Neural cell (in vitro differentiated cells): ENCODE data around the gene CDH8. TPM values are rescaled to one million over a fixed set of nuclear protein-coding genes. Genes with fewer than 3 reads are reported as not detected.

ENCODE experiments used
- H2AFZ ChIP-seq: fragments of 200-600, 300-800 bp; sonication (generic), shearing (Covaris generic); 2 replicates; pipeline ENCODE4 v1.6.0; 2014; ENCODE audit warnings: low read depth, mild to moderate bottlenecking, antibody characterized with exemption, low read length, moderate library complexity
- H3F3A ChIP-seq: fragments of 200-600 bp; shearing (Covaris generic); 2 replicates; pipeline ENCODE4 v1.6.1; 2016; ENCODE audit warnings: mild to moderate bottlenecking, moderate library complexity, mixed read lengths, antibody characterized with exemption, low read length; ENCODE audit not compliant: insufficient read depth, poor library complexity, severe bottlenecking
- H3K27ac ChIP-seq: fragments of 200-600, 300-800 bp; sonication (generic), shearing (Covaris generic); 2 replicates; pipeline ENCODE4 v1.5.1; 2014; ENCODE audit warnings: mild to moderate bottlenecking, low read length, moderate library complexity
- H3K27me3 ChIP-seq: fragments of 300-800, 200-600 bp; sonication (generic), shearing (Covaris generic); 2 replicates; pipeline ENCODE4 v1.6.0; 2014; ENCODE audit warnings: mild to moderate bottlenecking, low read depth, low read length, moderate library complexity; ENCODE audit not compliant: insufficient read depth
- H3K36me3 ChIP-seq: fragments of 300-800, 200-600 bp; sonication (generic), shearing (Covaris generic); 2 replicates; pipeline ENCODE4 v1.5.1; 2014; ENCODE audit warnings: mild to moderate bottlenecking, antibody characterized with exemption, low read length, moderate library complexity; ENCODE audit not compliant: insufficient read depth
- H3K4me2 ChIP-seq: fragments of 300-800, 200-600 bp; sonication (generic), shearing (Covaris generic); 2 replicates; pipeline ENCODE4 v1.6.0; 2014; ENCODE audit warnings: mild to moderate bottlenecking, low read length
- H3K4me3 ChIP-seq: fragments of 300-800, 200-600 bp; sonication (generic), shearing (Covaris generic); 2 replicates; pipeline ENCODE4 v1.5.1; 2014; ENCODE audit warnings: mild to moderate bottlenecking, low read length, moderate library complexity
- H3K79me2 ChIP-seq: fragments of 200-600 bp; shearing (Covaris generic); replicated peaks from 2 replicates; pipeline ENCODE4 v1.6.0; 2014; ENCODE audit warnings: mild to moderate bottlenecking, low read length, moderate library complexity; ENCODE audit not compliant: insufficient read depth
- H3K9ac ChIP-seq: fragments of 300-800, 200-600 bp; sonication (generic), shearing (Covaris generic); 2 replicates; pipeline ENCODE4 v1.6.1; 2016; ENCODE audit warnings: mild to moderate bottlenecking, low read length, mixed read lengths
- H3K9me2 ChIP-seq: fragments of 200-600 bp; shearing (Covaris generic); 2 replicates; pipeline ENCODE4 v1.6.1; 2016; ENCODE audit warnings: mild to moderate bottlenecking, low read length, mixed read lengths; ENCODE audit not compliant: insufficient read depth
- H3K9me3 ChIP-seq: fragments of 200-600, 300-800 bp; sonication (generic), shearing (Covaris generic); 2 replicates; pipeline ENCODE4 v1.6.1; 2016; ENCODE audit warnings: mild to moderate bottlenecking, mixed run types, low read length, moderate library complexity, mixed read lengths
- H4K20me1 ChIP-seq: fragments of 200-600 bp; shearing (Covaris generic); 2 replicates; pipeline ENCODE4 v1.6.1; 2016; ENCODE audit warnings: mild to moderate bottlenecking, mixed run types; ENCODE audit not compliant: insufficient read depth
- CTCF ChIP-seq: fragments of 450-650 bp; IDR thresholded peaks from 2 replicates; pipeline ENCODE4 v1.5.1; 2014; ENCODE audit warnings: antibody characterized with exemption, mild to moderate bottlenecking, moderate library complexity; ENCODE audit not compliant: poor library complexity, severe bottlenecking
- EP300 ChIP-seq: fragments of 450-650 bp; conservative IDR thresholded peaks from 2 replicates; pipeline ENCODE4 v1.6.1; 2014; ENCODE audit warnings: antibody characterized with exemption, mild to moderate bottlenecking, moderate library complexity; ENCODE audit not compliant: poor library complexity, severe bottlenecking
- EZH2 ChIP-seq: fragments of 200-600, 300-800 bp; shearing (Covaris generic), sonication (generic); IDR thresholded peaks from 2 replicates; pipeline ENCODE4 v1.6.1; 2014; ENCODE audit warnings: antibody characterized with exemption, low read length, borderline replicate concordance, mild to moderate bottlenecking; ENCODE audit not compliant: insufficient read depth, poor library complexity, severe bottlenecking
- MXI1 ChIP-seq: fragments of 450-650 bp; conservative IDR thresholded peaks from 2 replicates; pipeline ENCODE4 v1.6.1; 2014; ENCODE audit warnings: antibody characterized with exemption, mild to moderate bottlenecking; ENCODE audit not compliant: poor library complexity, severe bottlenecking
- POLR2AphosphoS5 ChIP-seq: IDR thresholded peaks from 2 replicates; pipeline ENCODE4 v1.6.1; 2012
- RAD21 ChIP-seq: fragments of 450-650 bp; conservative IDR thresholded peaks from 2 replicates; pipeline ENCODE4 v1.6.1; 2014; ENCODE audit warnings: antibody characterized with exemption, mild to moderate bottlenecking, moderate library complexity
- REST ChIP-seq: IDR thresholded peaks from 2 replicates; pipeline ENCODE4 v1.6.1; 2012; ENCODE audit warnings: borderline replicate concordance
- SMC3 ChIP-seq: fragments of 450-650 bp; conservative IDR thresholded peaks from 2 replicates; pipeline ENCODE4 v1.6.1; 2014; ENCODE audit warnings: antibody characterized with exemption, mild to moderate bottlenecking, moderate library complexity; ENCODE audit not compliant: poor library complexity
- TAF1 ChIP-seq: IDR thresholded peaks from 2 replicates; pipeline ENCODE4 v1.6.1; 2012; ENCODE audit warnings: low read depth
- polyA plus RNA-seq: library from polyadenylated mRNA; depleted of rRNA; stranded (reverse); fragments of >200 nt; gene quantifications from 2 replicates; pipeline ENCODE4 v1.2.3, GENCODE V29; 2014

The CDH8 gene
- polyA plus RNA-seq, 1 donor from 2014 or later, result 5.0 TPM

GRCh38 chr16:61936522-61936921 is 99.7 kb downstream of the CDH8 start:
- Histone ChIP-seq H3K4me3 (no peak overlapping the region), H3K4me2 (no peak overlapping the region), H3K27me3 (no peaks in the 10 kb centered on the region), H2AFZ (no peak overlapping the region), H3K9ac (no peak overlapping the region), H3K79me2 (no peaks in the 10 kb centered on the region), H4K20me1 (no peaks in the 10 kb centered on the region), H3K9me3 (no peaks in the 10 kb centered on the region), H3K27ac (no peak overlapping the region), H3K9me2 (no peaks in the 10 kb centered on the region), H3K36me3 (no peaks in the 10 kb centered on the region), H3F3A (no peaks in the 10 kb centered on the region)
- TF ChIP-seq RAD21, result no peak
- no peak for TF ChIP-seq EZH2
- no peak for TF ChIP-seq EP300
- no peak for TF ChIP-seq TAF1
- no peak for TF ChIP-seq SMC3
- TF ChIP-seq CTCF, result peak; percentile 17

GRCh38 chr16:61934601-61935000 is 101.6 kb downstream of the CDH8 start:
- Histone ChIP-seq H4K20me1 (no peaks in the 10 kb centered on the region), H3K27ac (no peak overlapping the region), H3K36me3 (no peaks in the 10 kb centered on the region), H3K9ac (no peak overlapping the region), H2AFZ (no peak overlapping the region), H3F3A (no peaks in the 10 kb centered on the region), H3K9me2 (no peaks in the 10 kb centered on the region), H3K79me2 (no peaks in the 10 kb centered on the region), H3K9me3 (no peaks in the 10 kb centered on the region), H3K4me3 (no peak overlapping the region), H3K27me3 (no peaks in the 10 kb centered on the region), H3K4me2 (no peak overlapping the region)
- TF ChIP-seq TAF1 (no peak), RAD21 (no peak), REST (no peak), EP300 (no peak), MXI1 (no peak), EZH2 (no peak)

- TF ChIP-seq EP300, result no peak
- no peak for TF ChIP-seq EZH2
- TF ChIP-seq REST, result no peak
- TF ChIP-seq RAD21, result no peak
- no peak for TF ChIP-seq SMC3
- TF ChIP-seq POLR2AphosphoS5, result no peak
- TF ChIP-seq CTCF, result no peak
- Histone ChIP-seq H3K4me3 (no peak overlapping the region), H3K27ac (no peak overlapping the region), H3K36me3 (no peaks in the 10 kb centered on the region), H3K9me2 (no peaks in the 10 kb centered on the region), H4K20me1 (no peaks in the 10 kb centered on the region), H3F3A (no peaks in the 10 kb centered on the region), H3K4me2 (no peak overlapping the region), H3K79me2 (no peaks in the 10 kb centered on the region), H3K27me3 (no peaks in the 10 kb centered on the region), H3K9ac (no peak overlapping the region), H2AFZ (no peak overlapping the region), H3K9me3 (no peaks in the 10 kb centered on the region)
Observed at GRCh38 chr16:61929776-61930175, 106.5 kb downstream of the CDH8 start.
